GM21515 (cell line): ENCODE data around the gene TCF12.
"Not testable (repeated sequence)": the region's sequence is repeated elsewhere in the genome, so short reads cannot be mapped to it uniquely, and the experiment has no call there.

Experiments used
- ATAC-seq: cut with Tn5 transposase; IDR thresholded peaks from one replicate; pipeline ENCODE4 v1.9.1; 2021; ENCODE audit not compliant: unreplicated experiment

TCF12 gene

GRCh38 chr15:56944485-56944884 is 26.0 kb downstream of the TCF12 start:
- ATAC-seq = no peak

GRCh38 chr15:56946150-56946549 is 27.7 kb downstream of the TCF12 start:
- no peak for ATAC-seq

GRCh38 chr15:56948000-56948763 is 29.7 kb downstream of the TCF12 start:
- no peak for ATAC-seq

- ATAC-seq = no peak
Observed at GRCh38 chr15:56948764-56949101, 30.3 kb downstream of the TCF12 start.

- ATAC-seq = peak; percentile 97
Observed at GRCh38 chr15:56950979-56951378, 32.5 kb downstream of the TCF12 start.

GRCh38 chr15:56953790-56954189 is 35.3 kb downstream of the TCF12 start:
- no peak for ATAC-seq

- not testable (repeated sequence) for ATAC-seq
Observed at GRCh38 chr15:56955011-56955410, 36.6 kb downstream of the TCF12 start.

GRCh38 chr15:56956538-56956937 is 38.1 kb downstream of the TCF12 start:
- no peak for ATAC-seq

- ATAC-seq = no peak
Observed at GRCh38 chr15:56957812-56958406, 39.5 kb downstream of the TCF12 start.

GRCh38 chr15:56959318-56959648 is 40.8 kb downstream of the TCF12 start:
- ATAC-seq = no peak

- ATAC-seq = no peak
Observed at GRCh38 chr15:56960116-56960515, 41.7 kb downstream of the TCF12 start.

- ATAC-seq = no peak
Observed at GRCh38 chr15:56963126-56963525, 44.7 kb downstream of the TCF12 start.

GRCh38 chr15:56963710-56964109 is 45.3 kb downstream of the TCF12 start:
- ATAC-seq = no peak

- no peak for ATAC-seq
Observed at GRCh38 chr15:56964182-56964581, 45.7 kb downstream of the TCF12 start.

GRCh38 chr15:56965231-56966013 is 47.0 kb downstream of the TCF12 start:
- ATAC-seq = no peak

GRCh38 chr15:56967336-56967735 is 48.9 kb downstream of the TCF12 start:
- ATAC-seq = no peak

GRCh38 chr15:56968256-56968655 is 49.8 kb downstream of the TCF12 start:
- ATAC-seq = no peak

GRCh38 chr15:56968821-56969220 is 50.4 kb downstream of the TCF12 start:
- ATAC-seq = no peak

GRCh38 chr15:56969265-56969895 is 50.9 kb downstream of the TCF12 start:
- ATAC-seq = no peak

- no peak for ATAC-seq
Observed at GRCh38 chr15:56971571-56971970, 53.1 kb downstream of the TCF12 start.

- no peak for ATAC-seq
Observed at GRCh38 chr15:56972016-56972415, 53.6 kb downstream of the TCF12 start.

GRCh38 chr15:56972426-56972825 is 54.0 kb downstream of the TCF12 start:
- ATAC-seq = no peak
